ENCODE measurements around the gene CBFA2T2. TPM values are rescaled to one million over a fixed set of nuclear protein-coding genes. Genes with fewer than 3 reads are reported as not detected.

Gene CBFA2T2
- total and polyA plus RNA-seq, 2 donors from 2014 or later = 5.5 to 17.3 TPM

GRCh38 chr20:33660685-33661058, 170.8 kb downstream of the CBFA2T2 start:
- Histone ChIP-seq H3K9ac (ENCODE audit: low read length in 3 of 3) (no peak overlapping the region), H3K9me3 (ENCODE audit: control insufficient read depth in 2 of 3, insufficient read depth in 1 of 3, low read length in 3 of 3) (no peaks in the 10 kb centered on the region), H3K27ac (ENCODE audit: low read depth in 2 of 2, low read length in 2 of 2) (no peak overlapping the region), H3K27me3 (ENCODE audit: control insufficient read depth, insufficient read depth, low read length) (no peaks in the 10 kb centered on the region), H3K4me1 (ENCODE audit: control insufficient read depth in 2 of 3, insufficient read depth in 2 of 3, low read depth in 1 of 3, low read length in 3 of 3) (peaks cover 0 to 10% (median 9%) of the 10 kb centered on the region in 3 donors), H3K36me3 (ENCODE audit: control insufficient read depth in 2 of 3, insufficient read depth in 3 of 3, low read length in 3 of 3) (no peaks in the 10 kb centered on the region), H3K4me3 (ENCODE audit: low read length in 3 of 3) (no peak overlapping the region)
- intact Hi-C loops (cut with DNase I) = no loop called here
- no peak for TF ChIP-seq CTCF (IDR thresholded peaks at IDR 0.05; ENCODE audit: borderline replicate concordance, extremely low read depth, insufficient read depth)
- no peak for FAIRE-seq
- DNase-seq = no peak

GRCh38 chr20:33662172-33662571, 172.3 kb downstream of the CBFA2T2 start, which contains the start of gene C20orf144:
Gene C20orf144, plus strand, starts transcription at chr20:33662327. Its CDS starts 19 bp downstream, at chr20:33662346.
- H3K9ac ChIP-seq (ENCODE audit: low read length in 3 of 3) = peak within 1 kb of the TSS in 1 of 3 donors; percentile 42
- no peak for TF ChIP-seq CTCF (IDR thresholded peaks at IDR 0.05; ENCODE audit: borderline replicate concordance, extremely low read depth, insufficient read depth)
- H3K4me3 ChIP-seq (ENCODE audit: low read length in 3 of 3) = peak within 1 kb of the TSS; percentile 21 to 70 (median 50)
- intact Hi-C loops (cut with DNase I) = no loop called here
- H3K36me3 ChIP-seq (ENCODE audit: control insufficient read depth in 2 of 3, insufficient read depth in 3 of 3, low read length in 3 of 3) = no peaks in the 10 kb centered on the region
- H3K9me3 ChIP-seq (ENCODE audit: control insufficient read depth in 2 of 3, insufficient read depth in 1 of 3, low read length in 3 of 3) = no peaks in the 10 kb centered on the region
- H3K4me1 ChIP-seq (ENCODE audit: control insufficient read depth in 2 of 3, insufficient read depth in 2 of 3, low read depth in 1 of 3, low read length in 3 of 3) = peaks cover 0 to 13% (median 9%) of the 10 kb centered on the region in 3 donors
- FAIRE-seq (no peak), DNase-seq (peak in 1 of 5 donors; percentile 66)
- H3K27me3 ChIP-seq (ENCODE audit: control insufficient read depth, insufficient read depth, low read length) = no peaks in the 10 kb centered on the region
- H3K27ac ChIP-seq (ENCODE audit: low read depth in 2 of 2, low read length in 2 of 2) = peak within 1 kb of the TSS in 1 of 2 donors; percentile 59

- peak overlapping the region; percentile 26 to 82 (median 30) for H3K9ac ChIP-seq (ENCODE audit: low read length in 3 of 3)
- no peaks in the 10 kb centered on the region for H3K27me3 ChIP-seq (ENCODE audit: control insufficient read depth, insufficient read depth, low read length)
- no peaks in the 10 kb centered on the region for H3K36me3 ChIP-seq (ENCODE audit: control insufficient read depth in 2 of 3, insufficient read depth in 3 of 3, low read length in 3 of 3)
- FAIRE-seq = no peak
- TF ChIP-seq CTCF (IDR thresholded peaks at IDR 0.05; ENCODE audit: borderline replicate concordance, extremely low read depth, insufficient read depth) = peak; percentile 9
- H3K4me1 ChIP-seq (ENCODE audit: control insufficient read depth in 2 of 3, insufficient read depth in 2 of 3, low read depth in 1 of 3, low read length in 3 of 3) = peaks cover 0 to 22% (median 13%) of the 10 kb centered on the region in 3 donors
- H3K9me3 ChIP-seq (ENCODE audit: control insufficient read depth in 2 of 3, insufficient read depth in 1 of 3, low read length in 3 of 3) = no peaks in the 10 kb centered on the region
- H3K27ac ChIP-seq (ENCODE audit: low read depth in 2 of 2, low read length in 2 of 2) = peak overlapping the region; percentile 59 to 91
- DNase-seq = peak; percentile 74 to 96 (median 86)
- intact Hi-C loops (cut with DNase I) = no loop called here
- peak overlapping the region; percentile 68 to 75 (median 70) for H3K4me3 ChIP-seq (ENCODE audit: low read length in 3 of 3)
Measured at GRCh38 chr20:33663161-33664084, 173.5 kb downstream of the CBFA2T2 start.

Measured in kidney (tissue), 14 donors.